Measurements from ENCODE around the gene JSRP1. TPM values are rescaled to one million over a fixed set of nuclear protein-coding genes. Genes with fewer than 3 reads are reported as not detected.
A peak's percentile ranks its signal among the peaks of the same experiment; 100 is the strongest.

JSRP1 gene
- total and polyA plus RNA-seq, 2 experiments from 2014 or later, result 2.4 to 3.1 TPM

DNA sequence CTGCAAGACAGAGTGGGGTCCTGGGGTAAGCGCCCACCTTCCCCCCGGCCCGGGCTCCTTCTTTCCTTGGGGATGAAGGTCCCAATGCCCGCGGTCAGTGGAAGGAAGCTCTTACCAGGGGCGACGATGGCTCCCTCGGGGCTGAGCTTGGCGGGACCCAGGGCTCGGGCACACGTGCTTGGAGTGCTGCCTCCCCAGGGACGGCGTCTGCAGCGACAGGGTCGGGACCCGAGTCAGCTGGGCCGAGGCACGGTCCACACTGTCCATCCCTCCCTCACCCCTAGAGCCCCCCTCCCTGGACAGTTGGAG, 3.5 kb downstream of the JSRP1 start (continued):
- TF ChIP-seq, protein P1, sequence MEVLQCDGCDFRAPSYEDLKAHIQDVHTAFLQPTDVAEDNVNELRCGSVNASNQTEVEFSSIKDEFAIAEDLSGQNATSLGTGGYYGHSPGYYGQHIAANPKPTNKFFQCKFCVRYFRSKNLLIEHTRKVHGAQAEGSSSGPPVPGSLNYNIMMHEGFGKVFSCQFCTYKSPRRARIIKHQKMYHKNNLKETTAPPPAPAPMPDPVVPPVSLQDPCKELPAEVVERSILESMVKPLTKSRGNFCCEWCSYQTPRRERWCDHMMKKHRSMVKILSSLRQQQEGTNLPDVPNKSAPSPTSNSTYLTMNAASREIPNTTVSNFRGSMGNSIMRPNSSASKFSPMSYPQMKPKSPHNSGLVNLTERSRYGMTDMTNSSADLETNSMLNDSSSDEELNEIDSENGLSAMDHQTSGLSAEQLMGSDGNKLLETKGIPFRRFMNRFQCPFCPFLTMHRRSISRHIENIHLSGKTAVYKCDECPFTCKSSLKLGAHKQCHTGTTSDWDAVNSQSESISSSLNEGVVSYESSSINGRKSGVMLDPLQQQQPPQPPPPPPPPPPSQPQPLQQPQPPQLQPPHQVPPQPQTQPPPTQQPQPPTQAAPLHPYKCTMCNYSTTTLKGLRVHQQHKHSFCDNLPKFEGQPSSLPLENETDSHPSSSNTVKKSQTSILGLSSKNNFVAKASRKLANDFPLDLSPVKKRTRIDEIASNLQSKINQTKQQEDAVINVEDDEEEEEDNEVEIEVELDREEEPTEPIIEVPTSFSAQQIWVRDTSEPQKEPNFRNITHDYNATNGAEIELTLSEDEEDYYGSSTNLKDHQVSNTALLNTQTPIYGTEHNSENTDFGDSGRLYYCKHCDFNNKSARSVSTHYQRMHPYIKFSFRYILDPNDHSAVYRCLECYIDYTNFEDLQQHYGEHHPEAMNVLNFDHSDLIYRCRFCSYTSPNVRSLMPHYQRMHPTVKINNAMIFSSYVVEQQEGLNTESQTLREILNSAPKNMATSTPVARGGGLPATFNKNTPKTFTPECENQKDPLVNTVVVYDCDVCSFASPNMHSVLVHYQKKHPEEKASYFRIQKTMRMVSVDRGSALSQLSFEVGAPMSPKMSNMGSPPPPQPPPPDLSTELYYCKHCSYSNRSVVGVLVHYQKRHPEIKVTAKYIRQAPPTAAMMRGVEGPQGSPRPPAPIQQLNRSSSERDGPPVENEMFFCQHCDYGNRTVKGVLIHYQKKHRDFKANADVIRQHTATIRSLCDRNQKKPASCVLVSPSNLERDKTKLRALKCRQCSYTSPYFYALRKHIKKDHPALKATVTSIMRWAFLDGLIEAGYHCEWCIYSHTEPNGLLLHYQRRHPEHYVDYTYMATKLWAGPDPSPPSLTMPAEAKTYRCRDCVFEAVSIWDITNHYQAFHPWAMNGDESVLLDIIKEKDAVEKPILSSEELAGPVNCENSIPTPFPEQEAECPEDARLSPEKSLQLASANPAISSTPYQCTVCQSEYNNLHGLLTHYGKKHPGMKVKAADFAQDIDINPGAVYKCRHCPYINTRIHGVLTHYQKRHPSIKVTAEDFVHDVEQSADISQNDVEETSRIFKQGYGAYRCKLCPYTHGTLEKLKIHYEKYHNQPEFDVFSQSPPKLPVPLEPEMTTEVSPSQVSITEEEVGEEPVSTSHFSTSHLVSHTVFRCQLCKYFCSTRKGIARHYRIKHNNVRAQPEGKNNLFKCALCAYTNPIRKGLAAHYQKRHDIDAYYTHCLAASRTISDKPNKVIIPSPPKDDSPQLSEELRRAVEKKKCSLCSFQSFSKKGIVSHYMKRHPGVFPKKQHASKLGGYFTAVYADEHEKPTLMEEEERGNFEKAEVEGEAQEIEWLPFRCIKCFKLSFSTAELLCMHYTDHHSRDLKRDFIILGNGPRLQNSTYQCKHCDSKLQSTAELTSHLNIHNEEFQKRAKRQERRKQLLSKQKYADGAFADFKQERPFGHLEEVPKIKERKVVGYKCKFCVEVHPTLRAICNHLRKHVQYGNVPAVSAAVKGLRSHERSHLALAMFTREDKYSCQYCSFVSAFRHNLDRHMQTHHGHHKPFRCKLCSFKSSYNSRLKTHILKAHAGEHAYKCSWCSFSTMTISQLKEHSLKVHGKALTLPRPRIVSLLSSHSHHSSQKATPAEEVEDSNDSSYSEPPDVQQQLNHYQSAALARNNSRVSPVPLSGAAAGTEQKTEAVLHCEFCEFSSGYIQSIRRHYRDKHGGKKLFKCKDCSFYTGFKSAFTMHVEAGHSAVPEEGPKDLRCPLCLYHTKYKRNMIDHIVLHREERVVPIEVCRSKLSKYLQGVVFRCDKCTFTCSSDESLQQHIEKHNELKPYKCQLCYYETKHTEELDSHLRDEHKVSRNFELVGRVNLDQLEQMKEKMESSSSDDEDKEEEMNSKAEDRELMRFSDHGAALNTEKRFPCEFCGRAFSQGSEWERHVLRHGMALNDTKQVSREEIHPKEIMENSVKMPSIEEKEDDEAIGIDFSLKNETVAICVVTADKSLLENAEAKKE (CRISPR knock-in tag; IDR thresholded peaks at IDR 0.05), result no peak

DNA sequence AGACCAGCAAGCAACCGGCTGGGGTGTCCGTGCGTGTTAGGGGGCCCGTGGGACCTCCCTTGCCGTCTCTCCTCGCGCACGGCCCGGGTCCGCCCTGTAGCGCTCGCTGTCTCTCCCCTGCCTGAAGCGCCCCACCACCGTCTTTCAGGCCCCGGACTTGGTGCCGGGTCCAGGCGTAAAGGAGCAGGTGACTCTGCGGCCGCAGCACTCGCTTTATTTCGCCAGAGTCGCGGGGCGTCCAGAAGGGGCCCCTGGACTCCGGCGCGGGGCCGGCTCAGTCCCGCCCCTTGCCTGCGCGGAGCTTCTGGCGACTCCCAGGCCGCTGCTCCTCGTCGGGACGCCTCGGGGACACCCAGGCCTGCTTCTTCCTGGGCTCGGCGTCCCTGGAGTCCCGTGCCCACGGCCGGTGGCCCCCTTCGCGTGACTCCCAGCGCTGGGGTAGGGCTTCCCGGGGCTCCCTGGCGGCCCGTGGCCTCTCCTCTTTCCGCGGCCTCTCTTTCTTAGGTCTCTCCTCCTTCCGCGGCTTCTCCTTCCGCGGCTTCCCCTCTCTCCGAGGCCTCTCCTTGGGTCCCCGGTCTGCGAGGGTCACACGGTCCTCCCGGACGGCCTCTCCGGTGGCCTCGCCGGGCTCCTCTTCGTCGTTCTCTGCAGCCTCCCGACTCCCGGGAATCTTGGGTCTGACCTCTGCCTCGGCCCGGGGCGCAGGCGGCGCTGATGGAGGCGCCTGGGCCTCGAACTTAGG, 4.0 kb downstream of the JSRP1 start:
- no peak for TF ChIP-seq EZH2 (IDR thresholded peaks at IDR 0.05; ENCODE audit: low read depth, unreplicated experiment)
- TF ChIP-seq, protein P2, sequence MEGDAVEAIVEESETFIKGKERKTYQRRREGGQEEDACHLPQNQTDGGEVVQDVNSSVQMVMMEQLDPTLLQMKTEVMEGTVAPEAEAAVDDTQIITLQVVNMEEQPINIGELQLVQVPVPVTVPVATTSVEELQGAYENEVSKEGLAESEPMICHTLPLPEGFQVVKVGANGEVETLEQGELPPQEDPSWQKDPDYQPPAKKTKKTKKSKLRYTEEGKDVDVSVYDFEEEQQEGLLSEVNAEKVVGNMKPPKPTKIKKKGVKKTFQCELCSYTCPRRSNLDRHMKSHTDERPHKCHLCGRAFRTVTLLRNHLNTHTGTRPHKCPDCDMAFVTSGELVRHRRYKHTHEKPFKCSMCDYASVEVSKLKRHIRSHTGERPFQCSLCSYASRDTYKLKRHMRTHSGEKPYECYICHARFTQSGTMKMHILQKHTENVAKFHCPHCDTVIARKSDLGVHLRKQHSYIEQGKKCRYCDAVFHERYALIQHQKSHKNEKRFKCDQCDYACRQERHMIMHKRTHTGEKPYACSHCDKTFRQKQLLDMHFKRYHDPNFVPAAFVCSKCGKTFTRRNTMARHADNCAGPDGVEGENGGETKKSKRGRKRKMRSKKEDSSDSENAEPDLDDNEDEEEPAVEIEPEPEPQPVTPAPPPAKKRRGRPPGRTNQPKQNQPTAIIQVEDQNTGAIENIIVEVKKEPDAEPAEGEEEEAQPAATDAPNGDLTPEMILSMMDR (conservative IDR thresholded peaks at IDR 0.05; ENCODE audit: low read depth in 2 of 2), result 0 out of 4 replicates have a peak, but pooled peaks of 1 of the 2 experiments have one; percentile 0
- Histone ChIP-seq H3K27ac (ENCODE audit: low read depth) (no peak overlapping the region), H2AFZ (peak overlapping the region; percentile 98), H3K4me3 (peak overlapping the region; percentile 69), H3K27me3 (ENCODE audit: insufficient read depth) (peaks cover 21% of the 10 kb centered on the region), H3K36me3 (ENCODE audit: insufficient read depth) (no peaks in the 10 kb centered on the region), H3F3A (replicated peaks; ENCODE audit: low read depth) (peaks cover 4% of the 10 kb centered on the region; the same call in 1 of the 2 replicates), H3K79me2 (replicated peaks; ENCODE audit: insufficient read depth) (no peaks in the 10 kb centered on the region), H4K20me1 (replicated peaks; ENCODE audit: insufficient read depth) (no peaks in the 10 kb centered on the region), H3K4me1 (ENCODE audit: insufficient read depth) (peaks cover 5% of the 10 kb centered on the region; the same call in 1 of the 2 replicates), H3K9me2 (ENCODE audit: insufficient read depth) (no peaks in the 10 kb centered on the region), H3K4me2 (peak overlapping the region; percentile 93)
- peaks cover 37% of the 10 kb centered on the region for H3K27me3 Mint-ChIP-seq (ENCODE audit: insufficient read depth, low read depth, poor library complexity)
- H3K4me3 Mint-ChIP-seq, result peak overlapping the region; percentile 64; the same call in 1 of the 3 replicates
- peak; percentile 0; the same call in 2 of the 3 replicates for ATAC-seq
- H3K36me3 Mint-ChIP-seq (ENCODE audit: low read depth), result peaks cover 4% of the 10 kb centered on the region; the same call in 1 of the 3 replicates
- peaks cover 3% of the 10 kb centered on the region; the same call in 2 of the 3 replicates for H3K4me1 Mint-ChIP-seq
- no peaks in the 10 kb centered on the region for H3K9me3 Mint-ChIP-seq
- H3K27ac Mint-ChIP-seq, result no peak overlapping the region
- DNase-seq (ENCODE audit: low spot score), result peak; percentile 39

Measured in GM23338 (cell line).